GM19351 (cell line): ENCODE results near the gene EMX1.

Experiments used
- ATAC-seq: cut with Tn5 transposase; IDR thresholded peaks from one replicate; pipeline ENCODE4 v1.9.1; 2021; ENCODE audit warnings: mild to moderate bottlenecking, moderate library complexity; ENCODE audit not compliant: unreplicated experiment

The EMX1 gene

DNA sequence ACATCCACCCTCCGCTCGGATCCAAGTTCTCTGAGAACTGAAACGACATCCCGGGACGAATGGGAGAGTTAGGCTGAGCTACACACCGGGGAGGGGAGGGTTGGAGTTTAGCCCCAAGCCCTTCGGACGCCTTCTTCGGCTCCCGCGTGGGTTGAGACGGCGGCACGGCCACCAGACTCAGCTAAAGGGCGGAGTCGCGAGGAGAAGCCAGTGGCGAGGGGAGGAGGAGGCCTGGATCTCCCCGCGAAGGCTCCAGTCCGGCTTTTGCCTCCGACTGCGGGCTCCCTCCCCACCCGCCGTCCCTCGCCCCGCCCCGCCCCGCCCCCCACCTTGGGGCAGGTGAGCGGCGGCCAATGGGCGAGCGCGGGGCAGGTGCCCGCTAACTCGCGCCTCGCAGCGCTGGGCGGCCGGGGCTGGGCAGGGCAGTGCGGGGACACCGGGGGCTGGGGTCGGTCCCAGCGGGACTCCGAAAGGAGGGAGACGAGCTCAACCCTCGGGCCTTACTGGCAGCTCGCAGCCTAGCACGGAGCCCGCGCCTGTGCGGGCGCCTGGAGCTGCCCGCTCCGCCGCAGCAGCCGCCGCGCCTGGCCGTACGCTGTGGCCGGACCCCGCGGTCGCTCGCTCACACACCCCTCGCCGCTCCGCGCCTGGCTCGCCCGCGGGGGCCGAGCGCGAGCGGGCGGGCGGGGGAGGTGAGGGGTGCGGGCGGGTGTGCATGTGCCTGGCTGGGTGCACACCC lies at the start of gene EMX1:
Gene EMX1, plus strand, starts transcription at position 382 of the 739 bp plus-strand sequence. Its CDS starts 334 bp downstream, at position 716.
- ATAC-seq = peak; percentile 45

DNA sequence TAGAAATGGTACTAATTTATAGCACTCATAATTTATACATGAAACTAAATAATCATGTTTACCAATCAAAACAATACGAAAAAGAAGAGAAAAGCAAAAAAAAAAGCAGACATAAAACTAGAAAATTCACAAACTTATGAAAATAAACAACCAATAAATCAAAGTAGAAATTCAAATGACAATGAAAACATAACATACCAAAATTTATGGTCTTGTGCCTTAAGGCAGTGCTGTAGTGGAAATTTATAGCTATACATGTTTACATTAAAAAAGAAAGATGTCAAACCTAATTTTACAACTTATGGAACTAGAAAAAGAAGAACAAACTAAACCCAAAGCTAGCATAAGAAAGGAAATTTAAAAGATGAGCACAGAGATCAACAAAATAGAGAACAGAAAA lies 46.3 kb upstream of the EMX1 start:
- no peak for ATAC-seq

DNA sequence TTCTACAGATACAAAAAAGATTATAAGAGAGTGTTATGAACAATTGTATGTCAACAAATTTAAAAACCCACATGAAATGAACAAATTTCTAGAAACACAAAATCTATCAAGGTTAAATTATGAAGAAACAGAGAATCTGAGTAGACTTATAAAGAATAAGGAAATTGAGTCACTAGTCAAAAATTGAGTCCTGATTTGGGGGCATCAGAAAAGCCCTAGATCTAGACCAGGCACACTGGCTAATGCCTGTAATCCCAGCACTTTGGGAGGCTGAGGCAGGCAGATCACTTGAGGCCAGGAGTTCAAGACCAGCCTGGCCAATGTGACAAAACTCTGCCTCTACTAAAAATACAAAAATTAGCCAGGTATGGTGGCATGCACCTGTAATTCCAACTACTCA lies 45.4 kb upstream of the EMX1 start:
- ATAC-seq = no peak

DNA sequence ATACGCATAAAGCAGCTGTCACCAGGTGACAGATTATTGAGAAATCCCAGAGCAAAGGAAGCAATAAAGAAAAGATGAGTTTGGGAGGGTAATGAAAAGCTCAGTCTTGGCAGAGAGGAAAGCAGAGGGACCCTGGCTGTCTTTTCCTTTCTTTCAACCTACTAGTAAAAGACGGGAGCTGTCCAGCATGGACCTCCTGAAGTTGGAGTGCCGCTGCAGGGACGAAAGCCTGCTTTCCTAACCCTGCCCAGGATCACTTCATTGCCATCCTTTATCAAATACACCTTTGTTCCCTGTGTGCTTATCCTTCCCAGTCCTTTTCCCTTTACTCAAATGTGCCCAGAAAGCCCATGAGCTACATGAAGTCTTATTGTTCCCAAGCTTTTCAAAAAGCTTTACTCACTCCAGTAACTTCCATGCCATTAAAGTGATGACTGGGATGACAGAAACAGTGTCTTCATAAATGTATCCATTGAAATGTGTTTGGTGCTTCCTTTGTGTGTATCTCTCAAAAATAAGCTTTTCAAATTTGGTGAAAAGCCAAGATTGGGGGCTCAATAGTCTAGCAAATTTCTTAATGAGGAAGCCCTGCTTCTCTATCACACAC lies 33.9 kb upstream of the EMX1 start:
- ATAC-seq = no peak

DNA sequence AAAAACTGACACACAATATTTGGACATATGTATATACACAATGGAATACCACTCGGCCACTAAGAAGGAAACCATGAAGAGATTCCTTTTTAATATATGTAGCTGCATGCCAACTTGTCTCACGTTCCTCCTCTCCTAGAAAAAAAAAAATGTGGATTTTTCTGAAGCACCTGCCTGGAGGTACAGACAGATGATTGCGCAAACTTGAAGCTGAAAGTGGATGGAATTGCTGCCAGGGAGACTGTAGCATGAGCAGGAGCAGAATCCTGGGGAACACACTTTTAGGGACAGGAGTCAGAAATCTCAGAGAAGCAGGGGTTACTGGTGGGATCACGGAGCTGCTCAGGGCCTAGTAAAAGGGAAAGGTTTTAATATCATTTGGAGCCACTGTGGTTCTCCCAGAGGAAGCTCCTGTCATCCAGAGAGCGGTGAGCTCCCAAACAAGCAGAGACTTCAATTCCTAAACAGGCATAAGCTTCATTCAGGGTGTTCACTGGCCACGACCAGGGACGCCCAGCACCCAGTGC lies 30.8 kb upstream of the EMX1 start:
- no peak for ATAC-seq

DNA sequence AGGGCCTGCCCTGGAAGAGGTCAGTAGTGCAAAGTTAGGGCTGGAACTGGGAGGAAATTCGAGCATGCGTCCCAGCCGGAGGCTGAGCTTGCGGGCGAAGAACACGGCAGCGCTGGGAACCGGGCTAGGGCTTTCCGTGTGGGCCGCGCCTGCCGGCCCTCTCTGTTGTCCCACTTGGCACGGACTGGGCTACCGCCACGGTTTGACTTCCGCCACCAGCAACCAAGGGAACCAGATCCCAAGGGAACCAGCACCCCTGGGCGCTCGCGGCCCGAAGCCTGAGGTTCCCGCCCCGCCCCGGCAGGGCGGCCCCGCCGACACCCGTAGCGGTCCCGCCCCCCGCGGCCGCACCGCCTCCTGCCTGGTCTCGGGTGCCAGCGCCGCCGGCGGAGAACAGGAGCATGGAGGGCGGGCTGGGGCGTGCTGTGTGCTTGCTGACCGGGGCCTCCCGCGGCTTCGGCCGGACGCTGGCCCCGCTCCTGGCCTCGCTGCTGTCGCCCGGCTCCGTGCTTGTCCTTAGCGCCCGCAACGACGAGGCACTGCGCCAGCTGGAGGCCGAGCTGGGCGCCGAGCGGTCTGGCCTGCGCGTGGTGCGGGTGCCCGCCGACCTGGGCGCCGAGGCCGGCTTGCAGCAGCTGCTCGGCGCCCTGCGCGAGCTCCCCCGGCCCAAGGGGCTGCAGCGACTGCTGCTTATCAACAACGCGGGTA lies 30.1 kb upstream of the EMX1 start, which contains the start of gene SPR:
Gene SPR, plus strand, starts transcription at position 377 of the 708 bp plus-strand sequence. Its CDS starts 25 bp downstream, at position 402.
- peak; percentile 85 for ATAC-seq

DNA sequence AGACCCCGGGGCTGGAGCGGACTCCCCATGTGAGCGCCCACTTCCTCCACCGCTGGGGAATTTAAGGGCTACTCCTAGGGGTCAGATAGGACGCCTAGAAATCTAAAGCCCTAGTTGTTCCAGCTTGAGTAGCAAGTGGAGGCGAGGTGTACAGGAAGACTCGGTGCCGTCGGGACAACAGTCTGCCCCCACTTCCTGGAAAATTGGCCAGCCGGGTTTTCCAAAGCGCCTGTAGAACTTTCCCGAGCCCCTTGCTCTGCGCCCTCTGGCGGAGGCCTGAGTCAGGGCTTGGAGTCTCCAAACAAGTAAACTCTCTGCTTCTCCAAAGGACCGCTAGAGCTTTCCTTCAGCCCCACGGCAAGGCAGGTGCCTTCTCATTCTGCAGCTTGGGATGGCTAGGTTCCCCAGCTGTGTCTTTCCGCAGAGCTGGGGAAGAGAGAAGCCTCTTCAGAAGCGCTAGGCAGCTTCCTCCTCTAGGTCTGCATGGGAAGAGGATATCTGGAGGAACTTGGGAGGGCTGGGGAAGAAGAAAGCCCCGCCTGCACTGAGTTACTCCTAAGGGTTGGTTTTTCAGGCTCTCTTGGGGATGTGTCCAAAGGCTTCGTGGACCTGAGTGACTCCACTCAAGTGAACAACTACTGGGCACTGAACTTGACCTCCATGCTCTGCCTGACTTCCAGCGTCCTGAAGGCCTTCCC lies 29.4 kb upstream of the EMX1 start:
- ATAC-seq = peak; percentile 38

DNA sequence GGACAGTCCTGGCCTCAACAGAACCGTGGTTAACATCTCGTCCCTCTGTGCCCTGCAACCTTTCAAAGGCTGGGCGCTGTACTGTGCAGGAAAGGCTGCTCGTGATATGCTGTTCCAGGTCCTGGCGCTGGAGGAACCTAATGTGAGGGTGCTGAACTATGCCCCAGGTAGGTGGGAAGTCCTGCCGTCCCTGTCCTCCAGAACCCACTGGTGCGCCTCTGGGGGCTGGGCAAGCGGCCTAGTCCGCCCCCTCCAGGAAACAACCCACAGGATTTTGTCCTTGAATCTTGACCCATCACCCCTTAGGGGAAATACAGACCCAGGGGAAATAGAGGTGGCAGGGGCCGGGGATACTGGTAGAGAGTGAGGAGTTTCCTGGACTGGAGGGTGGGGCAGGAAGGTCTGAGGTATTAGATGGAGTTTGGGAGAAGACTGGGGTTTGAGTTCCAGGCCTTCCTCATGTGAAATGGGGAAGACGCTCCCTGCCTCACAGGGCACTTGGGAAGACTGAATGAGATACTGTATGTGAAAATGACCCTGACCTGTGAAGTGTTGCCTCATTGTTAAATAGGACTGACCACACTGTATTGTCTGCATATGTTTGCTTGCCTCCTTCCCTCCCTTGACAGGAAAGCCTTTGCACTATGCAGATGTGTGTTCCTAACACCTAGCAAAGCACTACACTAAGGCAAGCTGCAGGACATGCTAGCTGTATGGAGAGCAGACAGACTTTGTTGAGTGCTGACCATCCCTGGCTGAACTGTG lies 28.7 kb upstream of the EMX1 start:
- no peak for ATAC-seq

DNA sequence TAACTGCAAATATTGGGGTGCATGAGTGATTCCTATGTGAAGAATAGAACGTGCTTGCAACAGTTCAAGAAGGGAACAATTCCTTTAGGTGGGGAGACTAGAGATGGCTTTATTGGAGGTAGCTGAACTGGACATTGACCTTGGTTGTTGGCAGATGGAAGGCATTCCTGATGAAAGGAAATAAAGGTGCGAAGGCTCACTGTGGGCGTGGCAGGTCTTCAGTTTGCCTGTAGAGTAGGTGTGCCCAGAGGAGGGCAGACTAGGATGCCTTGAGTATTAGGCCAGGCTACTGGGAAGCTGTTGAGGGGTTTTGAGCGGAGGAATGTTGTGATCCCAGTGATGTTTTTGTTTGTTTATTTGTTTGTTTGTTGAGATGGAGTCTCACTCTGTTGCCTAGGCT lies 27.3 kb upstream of the EMX1 start:
- no peak for ATAC-seq

DNA sequence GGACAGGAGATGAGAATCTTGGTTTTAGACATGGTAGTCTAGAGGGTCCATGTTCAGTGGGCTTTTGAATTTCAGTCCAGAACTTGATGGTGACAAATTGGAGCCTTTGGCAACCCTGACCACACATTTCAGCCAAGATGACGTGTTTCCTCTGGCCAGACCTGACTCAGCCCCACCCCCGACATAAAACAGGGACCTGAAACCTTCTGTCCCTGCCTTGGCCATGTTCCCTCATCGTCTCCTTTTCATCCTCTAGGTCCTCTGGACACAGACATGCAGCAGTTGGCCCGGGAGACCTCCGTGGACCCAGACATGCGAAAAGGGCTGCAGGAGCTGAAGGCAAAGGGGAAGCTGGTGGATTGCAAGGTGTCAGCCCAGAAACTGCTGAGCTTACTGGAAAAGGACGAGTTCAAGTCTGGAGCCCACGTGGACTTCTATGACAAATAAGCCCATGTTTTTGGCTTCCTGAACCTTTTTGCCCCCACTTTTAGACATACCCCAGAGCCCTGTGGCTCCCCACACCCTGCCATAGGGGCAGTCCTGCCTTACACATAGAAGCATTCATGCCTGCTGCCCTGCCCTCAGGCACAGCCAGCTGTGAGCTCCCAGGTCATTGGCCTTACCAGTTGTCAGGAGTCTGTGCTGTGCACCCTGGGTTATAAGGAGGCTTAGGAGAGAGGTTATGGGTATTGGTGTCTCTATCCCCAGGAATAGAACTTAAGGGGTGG lies 26.1 kb upstream of the EMX1 start:
- no peak for ATAC-seq

DNA sequence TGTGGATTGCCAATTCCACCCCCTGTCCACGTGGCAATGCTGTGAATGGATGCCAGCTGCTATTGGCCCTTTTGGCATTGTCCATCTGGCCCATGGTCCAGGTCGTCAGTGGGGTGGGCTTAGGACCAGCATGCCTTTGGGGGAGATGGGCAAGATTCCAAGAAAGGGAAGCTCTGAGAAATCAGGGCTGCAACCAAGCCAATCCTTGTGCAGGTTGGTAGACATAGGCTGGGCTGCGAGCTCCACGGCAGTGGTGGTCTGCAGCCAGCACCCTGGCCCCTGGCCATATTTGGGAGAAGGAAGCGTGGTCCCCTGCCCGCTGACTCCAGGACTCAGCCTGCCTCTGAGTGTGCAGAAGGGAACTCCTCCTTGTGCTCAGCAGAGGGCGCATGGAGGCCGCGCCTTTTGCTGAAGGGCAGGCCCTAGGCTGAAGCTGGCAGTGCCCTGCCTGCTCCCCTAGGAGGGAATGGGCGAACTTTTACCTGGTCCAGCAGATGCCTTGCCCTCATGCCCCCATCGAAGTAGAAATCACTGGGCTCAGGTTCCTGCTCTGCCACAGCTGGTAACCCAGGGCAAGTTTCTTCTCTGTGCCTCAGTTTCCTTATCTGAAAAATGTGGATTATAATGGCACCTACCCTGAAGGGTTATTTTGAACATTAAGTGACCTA lies 24.7 kb upstream of the EMX1 start:
- peak; percentile 51 for ATAC-seq

DNA sequence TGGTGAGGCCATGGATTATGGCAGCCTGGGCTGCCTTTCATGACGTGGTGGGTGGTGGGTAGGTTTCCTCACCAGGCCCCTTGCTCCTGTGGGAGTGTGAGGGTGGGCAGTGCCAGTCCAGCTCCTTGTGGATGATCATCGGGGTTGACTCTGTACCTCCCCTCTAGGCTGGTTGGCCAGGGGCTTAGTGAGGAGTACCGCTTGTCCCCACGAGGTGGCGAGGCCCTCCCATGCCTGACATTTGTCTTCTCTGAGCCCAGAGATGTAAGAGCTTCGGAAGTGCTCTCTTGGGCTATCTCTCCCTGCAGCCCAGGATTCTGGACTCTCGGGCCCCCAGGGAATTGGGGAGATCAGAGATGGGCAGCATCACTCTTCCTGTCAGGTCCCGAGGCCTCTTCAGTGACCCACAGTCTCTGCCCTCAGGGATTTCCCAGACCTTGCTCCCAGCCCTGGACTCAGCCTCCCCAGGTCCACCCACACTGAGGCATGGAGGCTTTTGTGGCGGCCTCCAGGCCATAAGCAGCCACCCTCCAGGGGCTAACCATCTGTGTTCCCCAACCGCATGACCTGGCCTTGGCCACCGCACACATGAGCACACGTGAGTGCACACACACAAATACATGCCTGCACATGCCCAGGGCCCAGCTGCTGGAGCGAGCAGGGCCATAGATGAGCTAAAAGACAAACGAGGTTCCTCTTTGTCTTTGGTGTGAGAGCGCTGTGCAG lies 23.6 kb upstream of the EMX1 start:
- peak; percentile 81 for ATAC-seq

DNA sequence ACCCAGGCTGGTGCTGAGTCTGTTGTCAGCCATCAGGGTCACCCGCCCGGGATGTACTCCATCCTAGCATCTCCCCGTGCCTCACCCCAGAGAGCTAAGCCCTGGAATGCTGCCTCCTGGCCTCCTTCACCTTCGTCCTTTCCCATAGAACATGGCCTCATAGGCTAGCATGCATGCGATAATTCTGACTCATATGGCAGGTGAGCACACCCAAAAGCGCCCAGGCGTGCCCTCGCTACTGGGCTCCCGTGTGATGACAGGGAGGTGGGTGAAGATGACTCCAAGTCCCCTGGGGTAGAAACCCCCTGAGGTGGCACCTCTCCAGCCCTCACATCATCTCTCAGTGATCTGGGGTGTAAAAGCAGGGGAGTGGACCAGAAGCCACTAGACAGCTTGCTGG lies 22.8 kb upstream of the EMX1 start:
- no peak for ATAC-seq

DNA sequence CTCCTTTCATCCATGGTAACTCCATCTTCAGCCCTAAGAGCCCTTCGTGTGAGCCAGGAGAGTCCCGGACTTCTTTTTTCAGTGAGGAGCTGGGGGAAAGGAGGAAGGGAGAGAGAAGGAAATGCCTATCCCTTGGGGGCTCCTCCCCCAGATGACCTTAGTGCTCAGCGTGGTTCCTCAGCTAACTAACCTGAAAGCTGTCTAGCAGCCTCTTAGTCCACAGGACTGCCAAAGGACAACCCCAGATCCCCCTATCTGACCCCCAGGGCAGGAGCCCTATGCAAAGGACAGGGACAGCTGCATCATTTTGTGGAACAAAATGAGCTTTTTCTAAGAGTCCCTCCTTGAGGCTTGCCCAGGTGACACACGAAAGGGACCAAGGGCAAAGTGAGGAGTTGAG lies 22.2 kb upstream of the EMX1 start:
- ATAC-seq = no peak

DNA sequence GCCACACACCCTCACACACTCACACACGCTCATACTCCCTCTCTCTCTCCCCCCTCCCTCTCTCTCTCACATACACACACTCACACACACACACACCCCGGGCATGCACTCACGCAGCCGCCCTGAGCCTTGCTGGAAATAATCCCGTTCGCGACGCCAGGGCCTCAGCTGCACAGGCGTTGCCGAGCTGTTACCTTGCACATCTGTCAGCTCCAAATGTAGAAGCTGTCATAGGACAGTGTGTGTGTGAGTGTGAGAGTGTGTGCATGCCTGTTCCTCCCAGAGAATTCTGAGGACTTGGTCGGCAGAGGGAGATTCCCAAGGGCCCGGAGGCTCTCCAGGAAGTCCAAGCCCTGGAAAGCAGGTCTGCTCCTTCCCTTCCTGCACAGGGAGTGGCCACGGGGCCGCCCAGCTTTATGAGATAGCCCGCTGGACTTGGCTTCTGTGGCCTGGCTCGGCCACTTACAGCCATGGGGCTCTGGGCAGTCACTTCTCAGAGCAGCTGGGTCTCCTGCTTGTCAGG lies 21.5 kb upstream of the EMX1 start:
- no peak for ATAC-seq

DNA sequence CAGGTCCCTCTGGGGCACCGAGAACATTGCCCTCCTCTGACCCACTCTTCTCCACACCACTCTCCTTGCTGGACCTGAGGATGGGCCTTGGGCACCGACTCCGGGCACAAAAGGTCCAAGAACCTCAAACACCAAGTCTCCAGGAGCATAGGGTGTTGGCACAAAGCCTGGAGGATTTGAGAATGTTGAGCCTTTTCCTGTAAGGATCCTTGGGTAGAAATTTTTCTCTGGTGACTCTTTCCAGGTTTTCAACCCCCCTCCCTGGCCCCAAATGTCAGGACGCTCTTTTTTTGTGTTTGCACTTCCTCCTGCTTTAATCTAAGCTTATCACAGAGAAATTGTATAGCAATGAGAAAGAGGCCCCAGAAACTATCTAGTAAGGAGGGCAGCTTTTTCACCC lies 20.9 kb upstream of the EMX1 start:
- ATAC-seq = no peak

DNA sequence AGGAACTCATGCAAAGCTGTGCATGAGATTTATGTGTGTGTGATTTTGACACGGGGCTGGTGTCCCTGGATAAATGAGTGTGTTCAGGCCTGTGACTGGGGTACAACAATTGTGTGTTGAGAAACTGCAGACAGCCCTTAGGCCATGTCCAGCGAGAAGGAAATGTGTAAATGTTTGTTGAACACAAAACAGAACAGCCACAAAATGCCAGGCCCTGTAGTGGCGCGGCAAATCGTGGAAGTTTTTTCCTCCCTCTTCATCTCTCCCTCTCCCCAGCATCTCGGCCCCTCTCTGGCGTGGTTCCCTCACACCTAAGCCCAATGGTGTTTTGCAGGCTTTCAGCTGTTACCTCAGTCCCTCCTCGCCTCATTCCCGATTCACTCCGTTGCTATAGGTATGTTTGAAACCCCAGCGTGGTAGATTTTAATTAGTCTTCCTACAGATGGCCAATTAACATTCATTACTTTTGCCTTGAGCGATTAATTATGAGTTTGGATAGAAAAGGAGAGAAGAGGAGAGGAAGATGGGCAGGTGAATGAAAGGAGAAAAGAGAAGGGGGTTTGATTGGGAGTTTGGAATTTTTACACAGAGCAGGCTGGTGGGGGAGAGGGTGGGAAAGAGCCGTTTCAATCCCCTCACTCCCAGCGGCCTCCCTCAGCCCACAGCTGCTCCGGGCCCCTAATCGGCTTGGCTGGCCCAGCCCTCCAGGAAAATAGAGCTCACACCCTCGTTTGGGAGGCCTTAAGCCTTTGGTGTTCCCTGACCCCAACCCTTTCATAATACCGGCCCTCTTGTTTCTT lies 19.3 kb upstream of the EMX1 start:
- no peak for ATAC-seq

DNA sequence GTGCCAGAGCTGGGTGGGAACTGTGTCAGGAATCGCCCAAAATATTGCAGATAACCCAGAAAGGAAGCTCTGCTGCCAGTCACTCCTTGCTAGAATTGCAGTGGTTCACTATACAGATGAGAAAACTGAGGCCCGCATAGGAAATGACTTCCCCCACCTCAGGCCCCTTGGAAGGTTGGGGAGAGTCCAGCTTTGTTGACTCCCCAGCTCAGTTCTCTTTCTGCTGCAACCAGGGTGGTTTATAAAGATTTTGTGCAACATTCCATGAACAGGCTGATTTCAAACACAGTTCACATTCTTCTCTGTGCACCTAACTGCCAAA lies 18.8 kb upstream of the EMX1 start:
- ATAC-seq = no peak
